DMS 273 (cell line): ENCODE data around the gene SIAE.

Source experiments
- DNase-seq: peaks from one replicate; lab custom pipeline; 2025; ENCODE audit not compliant: unreplicated experiment; lab: John Stamatoyannopoulos, UW

Gene SIAE

DNA sequence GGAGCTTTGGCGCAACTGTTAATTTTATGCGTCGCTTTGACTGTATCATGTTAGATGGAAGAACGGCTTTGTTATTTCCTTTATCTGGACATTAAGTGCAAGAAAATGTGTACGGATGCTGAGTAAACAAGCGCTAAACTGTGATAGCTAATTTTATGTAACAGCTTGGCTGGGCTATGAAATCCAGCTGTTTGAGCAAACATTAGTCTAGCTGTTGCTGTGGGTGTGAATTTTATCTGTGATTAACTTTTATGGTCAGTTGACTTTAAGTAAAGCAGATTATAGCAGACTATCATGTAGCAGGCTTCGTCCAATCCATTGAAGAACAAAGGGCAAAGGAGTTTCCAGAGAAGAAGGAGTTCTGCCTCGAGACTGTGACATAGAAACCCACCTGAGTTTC lies 89.8 kb downstream of the SIAE start:
- DNase-seq, result no peak
